NT2/D1 (cell line): ENCODE data around the gene MRPS14.

Experiments
- SUZ12 ChIP-seq: IDR thresholded peaks from 2 replicates; pipeline ENCODE4 v1.6.1; 2011; ENCODE audit not compliant: insufficient read length, insufficient read depth; ENCODE audit errors: extremely low read depth
- ZNF274 ChIP-seq: IDR thresholded peaks from 2 replicates; pipeline ENCODE4 v1.6.1; 2011; ENCODE audit warnings: mild to moderate bottlenecking, low read depth, low read length

- TF ChIP-seq SUZ12 (no peak), ZNF274 (no peak)
These were observed 51.3 kb downstream of the MRPS14 start for GRCh38 chr1:174971902-174972301.
